GM21619 (cell line): ENCODE measurements around the gene ATP6V1G3.
A peak's percentile ranks its signal among the peaks of the same experiment; 100 is the strongest.
"Not testable (repeated sequence)": the region's sequence is repeated elsewhere in the genome, so short reads cannot be mapped to it uniquely, and the experiment has no call there.

Experiments used
- ATAC-seq: cut with Tn5 transposase; IDR thresholded peaks from one replicate; pipeline ENCODE4 v1.9.1; 2021; ENCODE audit not compliant: unreplicated experiment

ATP6V1G3 gene, protein sequence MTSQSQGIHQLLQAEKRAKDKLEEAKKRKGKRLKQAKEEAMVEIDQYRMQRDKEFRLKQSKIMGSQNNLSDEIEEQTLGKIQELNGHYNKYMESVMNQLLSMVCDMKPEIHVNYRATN

DNA sequence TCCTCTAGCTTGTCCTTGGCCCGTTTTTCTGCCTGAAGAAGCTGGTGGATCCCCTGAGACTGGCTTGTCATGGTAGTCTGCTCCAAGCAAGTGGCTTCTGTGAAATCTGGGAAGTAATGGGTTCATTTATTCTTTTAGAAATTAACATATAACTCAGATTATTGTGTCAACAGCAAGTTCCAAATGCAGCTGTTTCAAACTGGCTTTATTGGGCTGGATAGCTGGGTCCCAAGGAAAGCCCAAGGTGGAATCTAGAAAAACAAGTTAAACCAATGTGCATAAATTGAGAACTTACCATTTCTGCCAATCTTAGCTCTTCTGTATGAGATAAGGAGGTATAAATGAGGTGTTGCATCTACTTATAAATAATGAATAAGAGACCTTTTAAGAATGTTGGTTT, at the start of gene ATP6V1G3:
Gene ATP6V1G3, minus strand, starts transcription at position 101 of the 400 bp plus-strand sequence. Its CDS starts 30 bp downstream, at position 71.
- no peak for ATAC-seq

DNA sequence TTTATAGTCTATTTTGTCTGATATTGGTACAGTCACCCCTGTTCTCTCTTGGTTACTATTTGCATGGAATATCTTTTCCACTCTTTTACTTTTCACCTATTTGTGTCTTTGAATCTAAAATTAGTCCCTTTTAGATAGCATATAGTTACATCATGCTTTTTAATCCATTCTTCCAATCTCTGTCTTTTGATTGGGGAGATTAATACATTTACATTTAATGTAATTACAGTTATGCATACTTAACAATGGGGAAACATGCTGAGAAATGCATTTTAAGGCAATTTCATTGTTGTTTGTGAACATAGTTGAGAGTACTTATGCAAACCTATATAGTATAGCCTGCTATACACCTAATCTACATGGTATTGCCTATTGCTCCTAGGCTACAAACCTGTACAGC, 48.4 kb upstream of the ATP6V1G3 start:
- no peak for ATAC-seq

DNA sequence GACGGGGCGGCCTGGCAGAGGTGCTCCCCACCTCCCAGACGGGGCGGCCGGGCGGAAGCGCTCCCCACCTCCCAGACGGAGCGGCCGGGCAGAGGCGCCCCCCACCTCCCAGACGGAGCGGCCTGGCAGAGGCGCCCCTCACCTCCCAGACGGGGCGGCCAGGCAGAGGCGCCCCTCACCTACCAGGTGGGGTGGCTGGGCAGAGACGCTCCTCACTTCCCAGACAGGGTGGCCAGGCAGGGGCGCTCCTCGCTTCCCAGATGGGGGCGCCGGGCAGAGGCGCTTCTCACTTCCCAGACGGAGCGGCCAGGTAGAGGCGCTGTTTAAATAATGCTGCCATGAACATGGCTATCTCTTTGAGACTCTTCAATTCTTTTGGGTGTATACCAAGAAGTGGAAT, 43.7 kb upstream of the ATP6V1G3 start:
- ATAC-seq = no peak

DNA sequence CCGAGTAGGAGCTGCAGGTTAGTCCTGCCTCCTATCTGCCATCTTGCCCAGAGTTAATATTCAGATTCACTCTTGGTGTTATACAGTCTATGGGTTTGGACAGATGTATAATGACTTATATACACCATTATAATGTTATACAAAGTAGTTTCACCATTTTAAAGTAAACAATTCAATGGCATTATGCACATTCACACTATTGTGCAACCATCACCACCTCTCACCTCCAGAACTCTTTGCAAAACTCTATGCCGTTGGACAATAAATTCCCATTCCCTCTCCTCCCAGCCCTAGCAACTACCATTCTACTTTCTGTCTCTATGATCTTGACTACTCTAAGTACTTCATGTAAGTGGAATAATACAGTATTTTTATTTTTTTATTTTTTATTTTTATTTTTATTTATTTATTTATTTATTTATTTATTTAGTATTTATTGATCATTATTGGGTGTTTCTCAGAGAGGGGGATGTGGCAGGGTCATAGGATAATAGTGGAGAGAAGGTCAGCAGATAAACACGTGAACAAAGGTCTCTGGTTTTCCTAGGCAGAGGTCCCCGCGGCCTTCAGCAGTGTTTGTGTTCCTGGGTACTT, 42.8 kb upstream of the ATP6V1G3 start:
- not testable (repeated sequence) for ATAC-seq

DNA sequence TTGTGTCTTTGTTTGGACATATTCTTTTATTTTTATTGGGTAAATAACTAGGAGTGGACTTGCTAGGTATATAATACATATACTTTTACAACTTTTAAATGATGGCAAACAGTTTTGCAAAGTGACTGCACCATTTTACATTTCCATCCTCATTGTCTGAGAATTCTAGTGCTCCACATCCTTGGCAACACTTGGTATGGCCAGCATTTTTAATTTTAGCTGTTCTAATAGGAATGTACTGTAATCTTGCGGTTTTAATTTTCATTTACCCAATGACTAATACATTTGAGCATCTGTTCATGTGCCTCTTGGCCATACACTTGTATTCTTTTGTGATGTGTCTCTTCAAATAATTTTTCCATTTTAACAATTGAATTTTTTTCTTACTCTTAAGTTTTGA, 37.0 kb upstream of the ATP6V1G3 start:
- no peak for ATAC-seq

DNA sequence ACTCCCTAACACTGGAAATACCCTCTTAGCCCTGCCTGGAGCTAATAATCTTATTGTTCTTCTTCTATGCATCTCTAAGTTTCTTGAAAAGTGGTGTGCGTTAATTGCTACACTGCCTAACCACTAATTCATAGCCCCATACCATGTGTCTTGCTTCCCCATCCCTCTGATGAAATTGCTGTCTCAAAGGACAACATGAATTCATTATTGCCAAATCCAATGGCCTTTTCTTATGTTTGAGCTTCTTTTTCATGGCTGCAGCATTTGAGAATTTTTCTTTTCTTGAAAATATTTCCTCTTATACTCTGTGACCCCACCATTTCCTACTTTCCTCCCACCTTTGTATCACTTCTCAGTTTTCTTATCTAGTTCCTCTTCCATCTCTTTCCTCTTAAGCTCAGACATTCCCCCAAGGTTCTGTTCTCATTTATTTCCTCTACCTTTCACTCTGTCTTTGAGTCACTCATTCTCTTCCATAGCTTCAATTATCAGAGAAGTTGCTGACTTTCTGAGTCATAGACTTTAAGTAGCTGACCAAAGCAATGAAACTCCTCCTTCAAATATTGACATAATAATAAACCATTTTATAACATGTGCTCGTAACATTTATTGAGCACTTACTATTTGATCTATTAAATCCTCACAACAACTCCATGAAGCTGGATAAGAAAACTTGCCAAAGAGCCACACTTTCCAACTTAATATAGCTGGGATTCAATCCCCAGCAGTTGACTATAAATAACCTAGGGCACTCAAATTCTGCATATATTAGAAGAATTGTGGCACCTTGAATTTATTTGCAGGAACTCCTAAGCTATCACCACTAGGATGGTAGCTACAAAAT, 35.5 kb upstream of the ATP6V1G3 start:
- ATAC-seq = no peak

DNA sequence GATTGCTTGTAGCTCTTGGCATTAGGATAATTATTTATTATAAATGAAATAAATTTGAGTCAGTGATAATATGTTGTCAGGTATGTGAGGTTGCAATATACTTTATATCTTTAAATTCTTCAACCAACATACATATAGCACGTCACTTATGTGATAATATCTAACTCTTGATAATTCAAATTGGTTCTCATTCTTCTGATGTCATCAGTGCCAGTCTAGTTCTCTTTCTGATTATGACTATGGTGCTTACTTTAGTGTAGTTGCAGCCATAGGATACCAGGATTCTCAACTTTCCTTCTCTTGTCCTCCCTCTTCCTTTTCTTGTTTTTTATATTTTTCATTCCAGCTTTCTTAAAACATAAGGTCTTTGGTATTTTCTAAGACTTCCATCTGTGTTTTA, 34.8 kb upstream of the ATP6V1G3 start:
- no peak for ATAC-seq

DNA sequence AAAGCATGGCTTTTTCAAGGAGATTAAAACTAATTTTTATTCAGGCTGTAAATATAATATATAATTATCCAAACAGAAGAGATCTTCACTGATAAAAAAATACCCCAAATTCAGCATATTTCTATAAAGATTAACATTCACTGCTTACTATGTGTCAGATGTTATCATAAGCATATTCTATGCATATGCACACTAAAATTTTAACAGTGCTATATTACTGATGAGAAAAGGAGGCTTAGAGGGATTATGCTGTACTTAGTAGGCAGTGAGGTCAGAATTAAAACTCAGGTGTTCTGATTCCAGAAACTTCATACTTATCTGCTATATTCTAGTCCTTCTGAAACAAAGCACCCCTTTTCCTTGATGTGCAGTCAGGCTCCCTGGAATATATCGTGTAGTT, 33.8 kb upstream of the ATP6V1G3 start:
- ATAC-seq = no peak

DNA sequence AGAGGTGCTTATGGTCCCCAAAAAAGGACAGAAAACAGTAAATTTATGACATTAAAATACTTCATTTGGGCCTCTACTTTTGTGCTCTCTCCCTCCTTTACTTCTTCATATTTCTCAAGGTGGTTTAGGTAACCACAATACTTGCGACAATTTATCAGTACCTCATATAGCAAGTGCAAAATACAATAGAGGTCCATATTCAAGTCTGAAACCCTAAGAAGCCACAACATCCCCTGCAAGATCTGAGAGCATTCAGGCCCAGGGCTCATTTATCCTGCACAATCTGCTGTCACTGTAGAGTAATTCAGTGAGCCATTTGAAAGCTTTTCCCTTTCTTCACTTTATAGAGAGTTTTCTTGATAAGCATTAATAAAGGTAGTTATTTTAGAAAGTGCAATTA, 24.2 kb upstream of the ATP6V1G3 start:
- ATAC-seq = no peak

DNA sequence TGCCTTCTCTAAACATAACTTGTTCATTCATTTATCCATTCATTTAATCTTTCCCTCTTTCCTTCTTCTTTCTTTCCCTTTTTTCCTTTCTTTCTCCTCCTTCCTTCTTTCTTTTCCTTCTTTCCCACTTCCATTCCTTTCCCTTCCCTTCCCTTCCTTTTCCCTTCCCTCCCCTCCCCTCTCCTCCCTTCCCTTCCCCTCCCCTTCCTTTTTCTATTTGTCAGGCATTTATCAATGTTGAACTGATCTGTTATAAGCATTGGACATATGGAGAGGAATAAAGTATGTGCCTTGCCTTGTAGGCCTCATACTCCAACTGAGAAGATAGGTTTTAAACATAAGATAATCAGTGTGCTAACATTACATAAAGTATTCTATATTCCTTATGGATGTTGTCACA, 23.7 kb upstream of the ATP6V1G3 start:
- no peak for ATAC-seq

DNA sequence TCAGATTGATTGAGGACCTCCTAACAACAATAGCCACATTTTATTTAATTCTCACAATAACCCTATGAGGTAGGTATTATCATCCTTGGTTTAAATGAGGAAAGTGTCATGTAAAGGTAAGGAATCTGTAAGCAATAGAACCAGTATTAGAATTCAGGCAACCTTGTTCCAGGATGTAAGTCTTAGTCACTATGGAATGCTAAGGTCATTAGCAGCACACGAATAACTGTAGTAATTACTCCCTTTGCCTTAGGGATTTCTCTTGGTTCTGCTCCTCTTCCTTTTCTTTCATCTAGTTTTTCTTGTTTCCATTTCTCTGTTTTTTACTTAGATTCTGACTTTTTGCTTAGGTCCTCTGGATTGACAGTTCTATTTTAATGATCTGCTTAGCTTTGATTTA, 23.1 kb upstream of the ATP6V1G3 start:
- ATAC-seq = no peak

DNA sequence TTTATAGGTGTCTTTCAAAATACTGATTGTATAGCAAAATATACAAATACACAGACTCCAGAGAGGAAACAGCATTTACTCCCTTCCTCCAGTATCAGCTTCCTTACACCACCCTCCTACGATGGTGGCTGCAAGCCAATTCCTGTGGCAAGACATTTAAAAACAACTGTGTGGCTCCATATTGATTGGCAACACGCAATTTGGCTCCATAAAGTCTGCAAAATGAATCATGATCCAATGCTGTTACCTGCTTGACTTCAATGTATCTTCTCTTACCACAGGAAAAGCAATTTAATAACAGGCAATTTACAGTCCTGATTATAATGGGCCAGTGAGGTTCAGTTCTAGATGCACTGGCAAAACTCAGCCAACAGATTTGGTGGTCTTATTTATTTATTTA, 19.7 kb upstream of the ATP6V1G3 start:
- no peak for ATAC-seq

DNA sequence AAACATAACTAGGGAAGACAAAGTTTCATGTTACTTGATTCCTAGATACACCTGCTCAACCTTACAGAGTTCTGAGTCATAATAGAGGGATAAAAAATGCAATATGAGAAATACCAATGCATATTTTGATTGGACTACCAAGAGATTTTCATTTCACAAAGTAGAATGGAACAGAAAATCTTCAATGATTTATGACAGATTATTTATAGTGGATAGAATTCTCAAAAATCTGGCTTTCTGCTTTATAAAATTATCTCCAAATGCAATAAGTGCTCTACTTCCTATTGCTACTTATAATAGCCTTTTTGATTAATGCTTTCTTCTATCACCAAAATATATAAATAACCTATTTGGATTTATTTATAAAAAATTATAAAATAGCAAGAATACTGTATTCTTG, 18.9 kb upstream of the ATP6V1G3 start:
- ATAC-seq = no peak

DNA sequence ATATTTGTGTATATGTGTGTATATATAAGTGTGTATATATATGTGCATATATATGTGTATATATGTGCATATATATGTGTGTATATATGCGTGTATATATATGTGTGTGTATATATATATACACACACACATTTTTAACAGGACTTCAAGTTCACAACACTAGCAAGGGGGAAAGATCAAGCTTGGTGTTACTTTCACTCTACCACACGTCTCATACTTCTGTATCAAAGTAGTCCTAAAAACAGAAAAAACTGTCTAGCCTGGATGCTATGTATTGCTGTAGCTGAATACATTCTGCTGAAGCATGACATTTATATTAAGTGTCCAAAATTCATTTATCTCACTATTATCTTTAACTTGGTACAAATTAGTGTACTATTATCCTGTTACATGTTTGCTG, 17.9 kb upstream of the ATP6V1G3 start:
- ATAC-seq = no peak

DNA sequence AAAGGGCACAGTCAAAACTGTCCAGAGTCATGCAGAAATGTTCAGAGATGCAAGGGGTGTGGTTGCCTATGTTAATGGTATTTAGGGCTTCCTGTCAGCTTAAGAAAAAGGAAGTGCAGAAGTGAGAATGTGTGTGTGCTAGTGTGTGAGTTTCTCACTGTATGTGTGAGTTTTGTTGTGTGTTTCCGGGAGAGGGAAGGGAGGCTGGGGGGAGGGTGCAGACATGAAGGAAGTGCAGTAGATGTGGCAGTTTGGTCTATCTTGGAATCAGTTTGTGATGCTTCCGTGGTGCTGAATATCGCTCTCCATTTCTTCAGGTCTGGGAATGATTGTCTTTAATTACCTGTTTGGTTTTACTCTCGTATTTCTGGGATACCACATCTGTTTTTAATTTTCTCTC, 16.5 kb upstream of the ATP6V1G3 start:
- peak; percentile 98 for ATAC-seq

DNA sequence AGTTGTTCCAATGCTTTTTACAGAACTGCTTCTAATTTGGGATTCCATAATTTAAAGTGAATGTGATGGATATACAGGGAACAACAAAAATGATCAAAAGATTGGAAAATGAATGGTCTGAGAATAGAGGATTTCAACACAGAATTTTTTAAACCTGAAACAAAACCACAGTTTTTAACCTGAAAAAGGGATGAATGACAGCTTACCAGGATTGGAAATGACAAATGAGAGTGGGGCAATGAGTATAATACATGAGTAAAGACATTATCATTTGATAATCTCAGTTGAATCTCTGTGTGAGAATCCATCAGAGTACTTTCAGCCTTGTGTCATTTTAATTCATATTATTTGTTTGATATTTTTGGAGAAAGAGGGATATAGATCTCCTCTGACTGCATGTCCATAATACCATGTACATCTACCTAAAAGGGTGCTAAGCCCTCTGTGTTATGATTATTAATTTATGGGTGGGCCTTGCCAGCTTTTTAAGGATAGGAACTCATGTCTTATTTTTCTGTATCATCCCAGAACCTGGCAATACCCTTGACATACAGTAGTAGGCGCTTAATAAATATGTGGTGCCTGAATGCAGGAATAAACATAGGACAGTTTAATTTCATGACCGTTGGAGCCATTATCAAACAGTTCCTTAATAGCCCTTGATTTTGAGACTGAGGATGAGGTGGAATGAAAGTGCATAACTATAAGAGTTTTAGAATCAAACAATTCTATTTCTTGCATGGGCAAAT, 12.4 kb upstream of the ATP6V1G3 start:
- ATAC-seq = no peak

DNA sequence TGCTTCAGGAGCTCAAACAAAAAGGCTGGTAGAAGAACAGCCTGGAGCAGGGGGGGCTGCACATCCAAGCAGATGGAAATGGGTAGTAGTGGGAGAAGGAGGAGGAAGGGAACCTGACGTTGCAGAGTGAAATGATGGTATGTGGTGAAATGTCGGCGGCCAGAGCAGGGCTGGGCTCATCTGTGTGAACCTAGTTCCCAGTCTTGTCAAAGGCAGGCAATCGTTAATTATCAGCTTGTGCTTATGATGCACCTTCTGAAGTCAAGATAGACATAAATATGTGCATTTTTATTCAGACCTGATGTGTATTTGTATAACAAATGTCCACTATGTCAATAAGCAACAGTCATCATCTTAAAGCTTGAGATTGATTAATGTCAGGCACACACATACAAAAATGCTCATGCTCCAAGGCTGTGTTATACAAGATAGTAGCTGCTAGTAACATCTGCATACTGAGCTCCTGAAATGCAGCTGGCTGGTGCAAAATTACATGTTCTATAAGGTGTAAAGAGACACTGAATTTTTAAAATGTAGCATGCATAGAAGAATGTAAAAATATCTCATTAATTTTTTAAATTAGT, 10.6 kb upstream of the ATP6V1G3 start:
- no peak for ATAC-seq

DNA sequence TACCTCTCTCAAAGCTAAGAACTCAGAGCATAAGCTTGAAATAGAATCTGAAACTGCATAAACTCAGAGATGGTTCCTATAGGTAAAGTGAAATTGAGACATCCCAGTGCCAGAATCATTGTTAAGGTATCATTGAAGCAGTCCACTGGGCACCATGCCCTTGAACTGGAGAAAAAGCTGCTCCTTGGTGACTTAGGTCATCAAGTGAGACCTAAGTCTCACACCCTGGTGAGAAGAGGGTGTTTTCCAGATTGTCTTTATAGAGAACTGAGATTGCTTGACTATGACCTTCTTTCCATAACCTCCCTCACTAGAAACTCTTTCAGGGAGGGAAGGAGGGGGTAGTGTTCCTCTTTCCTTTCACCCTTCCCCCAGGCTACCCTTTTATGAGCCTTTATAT, 9.4 kb upstream of the ATP6V1G3 start:
- peak; percentile 82 for ATAC-seq

DNA sequence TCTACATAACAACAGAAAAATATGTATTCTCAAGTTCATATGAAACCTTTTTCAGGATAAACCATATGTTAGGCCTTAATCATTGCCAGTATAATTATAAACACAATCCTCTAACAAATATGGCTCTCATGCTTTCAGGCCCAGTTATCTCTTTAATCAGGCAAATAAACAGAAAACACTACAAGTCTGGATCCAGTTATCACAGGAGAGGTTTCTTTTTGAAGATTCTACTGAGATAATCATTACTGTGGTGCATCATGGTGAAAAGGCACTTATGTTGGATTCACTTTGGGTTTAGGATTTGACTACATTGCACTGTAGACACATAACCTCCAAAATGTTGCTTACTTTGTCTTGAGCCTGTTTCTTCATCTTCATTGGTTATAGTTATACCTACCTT, 8.4 kb upstream of the ATP6V1G3 start:
- no peak for ATAC-seq

DNA sequence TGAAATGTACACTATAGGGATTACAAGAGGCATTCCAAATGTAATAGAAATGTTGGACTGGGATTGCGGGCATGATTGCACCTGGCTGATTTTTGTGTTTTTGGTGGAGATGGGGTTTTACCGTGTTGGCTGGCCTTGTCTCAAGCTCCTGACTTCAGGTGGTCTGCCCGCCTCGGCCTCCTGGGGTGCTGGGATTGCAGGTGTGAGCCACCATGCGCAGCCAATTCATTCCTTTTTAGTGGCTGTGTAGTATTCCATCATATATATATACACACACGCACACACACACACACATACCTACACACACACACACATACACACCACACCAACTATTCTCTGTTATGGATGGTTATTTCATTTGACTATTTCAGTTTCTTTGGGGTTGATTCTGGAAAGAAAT, 4.7 kb upstream of the ATP6V1G3 start:
- no peak for ATAC-seq

DNA sequence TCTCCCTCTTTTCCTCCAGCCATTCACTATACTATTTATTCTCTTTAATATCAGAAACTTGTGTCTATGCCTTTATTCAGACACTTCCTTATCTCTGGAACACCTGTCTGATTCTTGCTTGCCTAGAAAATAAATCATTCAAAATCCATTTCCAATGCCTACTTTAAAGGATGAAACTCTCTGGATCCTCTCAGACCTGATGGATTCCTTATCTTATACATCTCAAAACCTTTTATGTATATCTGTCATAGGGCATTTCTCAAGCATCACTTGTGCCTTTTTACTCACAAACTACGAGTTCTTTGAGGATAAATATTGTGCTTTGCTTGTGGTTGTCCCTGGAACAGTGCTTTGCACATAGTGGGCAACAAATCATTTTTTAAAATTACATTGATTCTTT, 3.8 kb upstream of the ATP6V1G3 start:
- ATAC-seq = no peak
